ENCODE results near the gene PLK1. TPM values are rescaled to one million over a fixed set of nuclear protein-coding genes. Genes with fewer than 3 reads are reported as not detected.

The PLK1 gene
- total RNA-seq, 4 donors from 2014 or later: 0.59 to 9.6 (median 2.1) TPM

DNA sequence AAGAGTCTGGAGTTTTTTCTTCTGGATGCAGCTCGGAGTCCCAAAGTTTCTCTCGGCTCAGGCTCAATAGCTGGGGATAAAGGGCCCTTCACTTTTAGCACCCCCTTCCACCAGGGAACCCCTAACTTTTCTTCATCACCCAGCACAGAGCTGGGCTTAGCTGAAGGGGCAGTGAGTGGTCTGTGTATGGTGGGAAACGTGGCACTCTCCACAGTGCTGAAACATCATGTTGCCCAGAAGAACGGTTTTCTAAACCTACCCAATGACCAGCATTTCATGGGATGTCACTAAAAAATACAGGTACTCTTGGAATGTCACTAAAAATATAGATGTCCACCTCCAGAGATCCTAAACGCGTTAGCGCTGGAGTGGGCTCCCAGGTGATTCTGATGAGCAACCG, 22.4 kb downstream of the PLK1 start:
- Histone ChIP-seq H3K27me3 (no peaks in the 10 kb centered on the region), H3K36me3 (no peaks in the 10 kb centered on the region), H3K27ac (no peak overlapping the region), H3K4me3 (no peak overlapping the region), H3K4me1 (no peaks in the 10 kb centered on the region), H3K9me3 (peaks cover 0 to 13% (median 0%) of the 10 kb centered on the region in 4 donors)
- TF ChIP-seq EP300 (IDR thresholded peaks at IDR 0.05) (no peak), POLR2A (IDR thresholded peaks at IDR 0.05) (no peak)
- TF ChIP-seq, protein P1, sequence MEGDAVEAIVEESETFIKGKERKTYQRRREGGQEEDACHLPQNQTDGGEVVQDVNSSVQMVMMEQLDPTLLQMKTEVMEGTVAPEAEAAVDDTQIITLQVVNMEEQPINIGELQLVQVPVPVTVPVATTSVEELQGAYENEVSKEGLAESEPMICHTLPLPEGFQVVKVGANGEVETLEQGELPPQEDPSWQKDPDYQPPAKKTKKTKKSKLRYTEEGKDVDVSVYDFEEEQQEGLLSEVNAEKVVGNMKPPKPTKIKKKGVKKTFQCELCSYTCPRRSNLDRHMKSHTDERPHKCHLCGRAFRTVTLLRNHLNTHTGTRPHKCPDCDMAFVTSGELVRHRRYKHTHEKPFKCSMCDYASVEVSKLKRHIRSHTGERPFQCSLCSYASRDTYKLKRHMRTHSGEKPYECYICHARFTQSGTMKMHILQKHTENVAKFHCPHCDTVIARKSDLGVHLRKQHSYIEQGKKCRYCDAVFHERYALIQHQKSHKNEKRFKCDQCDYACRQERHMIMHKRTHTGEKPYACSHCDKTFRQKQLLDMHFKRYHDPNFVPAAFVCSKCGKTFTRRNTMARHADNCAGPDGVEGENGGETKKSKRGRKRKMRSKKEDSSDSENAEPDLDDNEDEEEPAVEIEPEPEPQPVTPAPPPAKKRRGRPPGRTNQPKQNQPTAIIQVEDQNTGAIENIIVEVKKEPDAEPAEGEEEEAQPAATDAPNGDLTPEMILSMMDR (IDR thresholded peaks at IDR 0.05): no peak
- DNase-seq (ENCODE audit: low spot score in 2 of 2): no peak
- 70 to 73% methylated on average over 8 of the region's 8 CpGs for WGBS, 2 donors

DNA sequence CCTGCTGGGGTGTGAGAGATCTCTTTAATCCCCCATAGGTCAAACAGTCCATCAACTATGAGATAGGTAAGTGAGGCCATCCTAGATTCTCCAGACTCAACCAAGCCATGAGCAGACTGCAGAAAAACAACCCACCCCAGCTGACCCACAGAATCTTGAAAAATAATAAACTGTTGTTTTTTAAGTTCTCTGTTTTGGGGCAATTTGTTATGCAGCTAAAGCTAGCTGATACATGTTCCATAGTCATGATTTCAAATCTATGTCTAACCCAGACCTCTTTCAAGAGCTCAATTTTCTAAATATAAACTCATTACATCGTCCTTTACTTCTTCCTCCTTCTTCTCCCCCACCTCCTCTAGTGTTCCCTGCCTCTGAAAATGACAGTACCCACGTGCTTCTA, 24.3 kb downstream of the PLK1 start:
- TF ChIP-seq, protein P1 (IDR thresholded peaks at IDR 0.05): no peak
- no peak for TF ChIP-seq POLR2A (IDR thresholded peaks at IDR 0.05)
- TF ChIP-seq EP300 (IDR thresholded peaks at IDR 0.05): no peak
- no peaks in the 10 kb centered on the region for H3K4me1 ChIP-seq
- no peaks in the 10 kb centered on the region for H3K36me3 ChIP-seq
- peaks cover 0 to 13% (median 0%) of the 10 kb centered on the region in 4 donors for H3K9me3 ChIP-seq
- WGBS, 2 donors: 46 to 65% methylated on average over 2 of the region's 2 CpGs
- DNase-seq (ENCODE audit: low spot score in 2 of 2): no peak
- no peaks in the 10 kb centered on the region for H3K27me3 ChIP-seq
- no peak overlapping the region for H3K4me3 ChIP-seq
- no peak overlapping the region for H3K27ac ChIP-seq

- 90 to 93% methylated on average over 18 to 22 of the region's 22 CpGs for WGBS, 2 donors
- Histone ChIP-seq H3K27ac (no peak overlapping the region), H3K4me3 (no peak overlapping the region), H3K36me3 (no peaks in the 10 kb centered on the region), H3K9me3 (peaks cover 0 to 29% (median 0%) of the 10 kb centered on the region in 4 donors), H3K27me3 (no peaks in the 10 kb centered on the region), H3K4me1 (no peaks in the 10 kb centered on the region)
- TF ChIP-seq EP300 (IDR thresholded peaks at IDR 0.05) (no peak), POLR2A (IDR thresholded peaks at IDR 0.05) (no peak)
- TF ChIP-seq, protein P1 (IDR thresholded peaks at IDR 0.05): no peak
- DNase-seq (ENCODE audit: low spot score in 2 of 2): no peak
Observed at GRCh38 chr16:23704772-23705516, 26.3 kb downstream of the PLK1 start.

DNA sequence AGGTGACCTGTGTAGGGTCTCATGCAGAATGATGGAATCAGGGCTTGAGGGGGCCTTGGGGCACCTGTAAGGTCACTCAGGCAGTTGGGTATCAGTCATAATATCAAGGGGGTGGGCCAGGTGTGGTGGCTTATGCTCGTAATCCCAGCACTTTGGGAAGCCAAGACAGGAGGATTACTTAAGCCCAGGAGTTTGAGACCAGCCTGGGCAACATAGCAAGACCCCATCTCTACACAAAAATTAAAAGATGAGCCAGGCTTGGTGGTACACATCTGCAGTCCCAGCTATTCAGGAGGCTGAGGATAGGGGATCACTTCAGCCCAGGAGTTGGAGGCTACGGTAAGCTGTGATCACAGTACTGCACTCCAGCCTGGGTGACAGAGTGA, 26.8 kb downstream of the PLK1 start:
- Histone ChIP-seq H3K4me1 (no peaks in the 10 kb centered on the region), H3K9me3 (peaks cover 0 to 35% (median 0%) of the 10 kb centered on the region in 4 donors), H3K4me3 (no peak overlapping the region), H3K36me3 (no peaks in the 10 kb centered on the region), H3K27ac (no peak overlapping the region), H3K27me3 (no peaks in the 10 kb centered on the region)
- WGBS, 2 donors: 89 to 92% methylated on average over 2 of the region's 2 CpGs
- TF ChIP-seq POLR2A (IDR thresholded peaks at IDR 0.05): no peak
- TF ChIP-seq, protein P1 (IDR thresholded peaks at IDR 0.05): no peak
- TF ChIP-seq EP300 (IDR thresholded peaks at IDR 0.05): no peak
- no peak for DNase-seq (ENCODE audit: low spot score in 2 of 2)

GRCh38 chr16:23706439-23706838, 27.8 kb downstream of the PLK1 start:
- 72 to 74% methylated on average over 2 to 4 of the region's 4 CpGs for WGBS, 2 donors
- no peak overlapping the region for H3K4me3 ChIP-seq
- no peaks in the 10 kb centered on the region for H3K36me3 ChIP-seq
- H3K4me1 ChIP-seq: no peaks in the 10 kb centered on the region
- no peak for DNase-seq (ENCODE audit: low spot score in 2 of 2)
- H3K27me3 ChIP-seq: no peaks in the 10 kb centered on the region
- no peak overlapping the region for H3K27ac ChIP-seq
- H3K9me3 ChIP-seq: peaks cover 0 to 41% (median 0%) of the 10 kb centered on the region in 4 donors
- TF ChIP-seq POLR2A (IDR thresholded peaks at IDR 0.05): no peak
- no peak for TF ChIP-seq EP300 (IDR thresholded peaks at IDR 0.05)
- TF ChIP-seq, protein P1 (IDR thresholded peaks at IDR 0.05): no peak
